ENCODE measurements around the gene TMEM51.

DNA sequence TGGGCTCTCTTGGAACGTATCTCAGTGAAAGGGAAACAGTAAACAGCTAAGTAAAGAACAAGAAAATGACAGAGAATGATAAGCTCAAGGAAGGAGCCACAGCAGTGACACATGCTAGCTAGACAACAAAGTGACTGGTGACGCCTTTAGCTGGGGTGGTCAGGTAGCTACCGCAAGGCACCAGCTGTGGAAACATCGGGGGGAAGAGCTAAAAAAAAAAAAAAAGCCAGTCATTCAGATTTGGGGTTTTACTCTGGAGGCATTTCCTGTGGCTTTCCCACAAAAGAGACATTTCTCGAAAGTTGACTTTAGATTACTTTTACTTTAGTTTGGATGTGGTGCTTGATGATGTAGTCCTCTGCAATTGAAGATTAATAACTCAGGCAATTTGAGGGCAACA lies 95.5 kb downstream of the TMEM51 start:
- TF ChIP-seq, protein P1, sequence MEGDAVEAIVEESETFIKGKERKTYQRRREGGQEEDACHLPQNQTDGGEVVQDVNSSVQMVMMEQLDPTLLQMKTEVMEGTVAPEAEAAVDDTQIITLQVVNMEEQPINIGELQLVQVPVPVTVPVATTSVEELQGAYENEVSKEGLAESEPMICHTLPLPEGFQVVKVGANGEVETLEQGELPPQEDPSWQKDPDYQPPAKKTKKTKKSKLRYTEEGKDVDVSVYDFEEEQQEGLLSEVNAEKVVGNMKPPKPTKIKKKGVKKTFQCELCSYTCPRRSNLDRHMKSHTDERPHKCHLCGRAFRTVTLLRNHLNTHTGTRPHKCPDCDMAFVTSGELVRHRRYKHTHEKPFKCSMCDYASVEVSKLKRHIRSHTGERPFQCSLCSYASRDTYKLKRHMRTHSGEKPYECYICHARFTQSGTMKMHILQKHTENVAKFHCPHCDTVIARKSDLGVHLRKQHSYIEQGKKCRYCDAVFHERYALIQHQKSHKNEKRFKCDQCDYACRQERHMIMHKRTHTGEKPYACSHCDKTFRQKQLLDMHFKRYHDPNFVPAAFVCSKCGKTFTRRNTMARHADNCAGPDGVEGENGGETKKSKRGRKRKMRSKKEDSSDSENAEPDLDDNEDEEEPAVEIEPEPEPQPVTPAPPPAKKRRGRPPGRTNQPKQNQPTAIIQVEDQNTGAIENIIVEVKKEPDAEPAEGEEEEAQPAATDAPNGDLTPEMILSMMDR (IDR thresholded peaks at IDR 0.05): no peak
- TF ChIP-seq POLR2AphosphoS5 (IDR thresholded peaks at IDR 0.05; ENCODE audit: insufficient read depth in 1 of 2, low read depth in 1 of 2): no peak
- no peak for TF ChIP-seq POLR2A (IDR thresholded peaks at IDR 0.05)
